ENCODE measurements around the gene DGKH. TPM values are rescaled to one million over a fixed set of nuclear protein-coding genes. Genes with fewer than 3 reads are reported as not detected.

The DGKH gene
- total RNA-seq, 1 experiment from 2014 or later, result 9.2 TPM

GRCh38 chr13:42221121-42221765 lies 172.8 kb downstream of the DGKH start:
- ATAC-seq (no peak), DNase-seq (ENCODE audit: low read depth, low spot score) (no peak)
- H3K27ac ChIP-seq (ENCODE audit: low read depth, low read length), result no peak overlapping the region
- POLR2A ChIA-PET, result no interaction called here
- BruUV-seq (replicated peaks), result no TSS peak
- H3K9me3 ChIP-seq (ENCODE audit: control insufficient read depth in 1 of 2, insufficient read depth in 1 of 2, low read depth in 1 of 2, low read length in 2 of 2), result no peaks in the 10 kb centered on the region
- H3K4me1 ChIP-seq (ENCODE audit: control insufficient read depth in 1 of 2, insufficient read depth in 2 of 2, low read length in 2 of 2), result no peaks in the 10 kb centered on the region
- no peaks in the 10 kb centered on the region for H3K27me3 ChIP-seq (ENCODE audit: insufficient read depth, low read length)
- intact Hi-C loops (cut with micrococcal nuclease), result no loop called here
- H3K36me3 ChIP-seq (ENCODE audit: control insufficient read depth in 1 of 2, insufficient read depth in 2 of 2, low read length in 2 of 2), result no peaks in the 10 kb centered on the region
- TF ChIP-seq ZNF274 (IDR thresholded peaks at IDR 0.05; ENCODE audit: low read depth, low read length), result no peak
- TF ChIP-seq ELF1 (IDR thresholded peaks at IDR 0.05; ENCODE audit: borderline replicate concordance, low read depth), result no peak
- H3K4me2 ChIP-seq (ENCODE audit: low read length), result no peak overlapping the region
- H3K9me2 ChIP-seq (ENCODE audit: insufficient read depth), result no peaks in the 10 kb centered on the region
- no peak overlapping the region for H2AFZ ChIP-seq (ENCODE audit: low read depth, low read length, poor library complexity, severe bottlenecking)
- CTCF ChIA-PET, result no interaction called here
- no peaks in the 10 kb centered on the region for H3K79me2 ChIP-seq (ENCODE audit: insufficient read depth, low read length)
- H3K9ac ChIP-seq (ENCODE audit: low read length), result no peak overlapping the region
- RAD21 ChIA-PET (ENCODE audit: low non-redundant PET in 1 of 2, low total read pairs in 2 of 2, uncharacterized antibody in 2 of 2, unreplicated experiment in 2 of 2), result no interaction called here
- H3K4me3 ChIP-seq (replicated peaks in 1 of 2; ENCODE audit: low read depth in 1 of 2, low read length in 2 of 2), result no peak overlapping the region
- no peaks in the 10 kb centered on the region for H4K20me1 ChIP-seq (ENCODE audit: insufficient read depth)

GRCh38 chr13:42223681-42224080 lies 175.2 kb downstream of the DGKH start:
- Histone ChIP-seq H3K27me3 (ENCODE audit: insufficient read depth, low read length) (no peaks in the 10 kb centered on the region), H3K9me3 (ENCODE audit: control insufficient read depth in 1 of 2, insufficient read depth in 1 of 2, low read depth in 1 of 2, low read length in 2 of 2) (no peaks in the 10 kb centered on the region), H3K4me3 (replicated peaks in 1 of 2; ENCODE audit: low read depth in 1 of 2, low read length in 2 of 2) (no peak overlapping the region), H3K9me2 (ENCODE audit: insufficient read depth) (no peaks in the 10 kb centered on the region), H3K4me1 (ENCODE audit: control insufficient read depth in 1 of 2, insufficient read depth in 2 of 2, low read length in 2 of 2) (no peaks in the 10 kb centered on the region), H3K9ac (ENCODE audit: low read length) (no peak overlapping the region), H3K36me3 (ENCODE audit: control insufficient read depth in 1 of 2, insufficient read depth in 2 of 2, low read length in 2 of 2) (no peaks in the 10 kb centered on the region), H3K27ac (ENCODE audit: low read depth, low read length) (no peak overlapping the region), H4K20me1 (ENCODE audit: insufficient read depth) (no peaks in the 10 kb centered on the region), H3K79me2 (ENCODE audit: insufficient read depth, low read length) (no peaks in the 10 kb centered on the region), H2AFZ (ENCODE audit: low read depth, low read length, poor library complexity, severe bottlenecking) (no peak overlapping the region), H3K4me2 (ENCODE audit: low read length) (no peak overlapping the region)
- DNase-seq (ENCODE audit: low read depth, low spot score) (no peak), ATAC-seq (no peak)
- no TSS peak for BruUV-seq (replicated peaks)
- intact Hi-C loops (cut with micrococcal nuclease), result no loop called here
- CTCF ChIA-PET, result no interaction called here
- RAD21 ChIA-PET (ENCODE audit: low non-redundant PET in 1 of 2, low total read pairs in 2 of 2, uncharacterized antibody in 2 of 2, unreplicated experiment in 2 of 2), result no interaction called here
- POLR2A ChIA-PET, result no interaction called here
- TF ChIP-seq YY1 (IDR thresholded peaks at IDR 0.05; ENCODE audit: extremely low read depth, insufficient replicate concordance, low read depth, low read length), result no peak
- TF ChIP-seq EZH2 (IDR thresholded peaks at IDR 0.05), result no peak
- TF ChIP-seq CTCF (IDR thresholded peaks at IDR 0.05 in 2 of 3, conservative IDR thresholded peaks at IDR 0.05 in 1 of 3; ENCODE audit: borderline replicate concordance in 1 of 3, insufficient read depth in 1 of 3, low read depth in 2 of 3, low read length in 2 of 3), result no peak
- no peak for TF ChIP-seq SP1 (IDR thresholded peaks at IDR 0.05; ENCODE audit: low read depth)
- no peak for TF ChIP-seq SRF (IDR thresholded peaks at IDR 0.05; ENCODE audit: low read depth)
- TF ChIP-seq EZH2phosphoT487 (IDR thresholded peaks at IDR 0.05; ENCODE audit: borderline replicate concordance), result no peak
- no peak for TF ChIP-seq SIN3A (IDR thresholded peaks at IDR 0.05; ENCODE audit: low read depth)
- no peak for TF ChIP-seq EGR1 (IDR thresholded peaks at IDR 0.05; ENCODE audit: low read depth)
- no peak for TF ChIP-seq CEBPB (IDR thresholded peaks at IDR 0.05; ENCODE audit: low read depth)
- TF ChIP-seq ELF1 (IDR thresholded peaks at IDR 0.05; ENCODE audit: borderline replicate concordance, low read depth), result no peak
- TF ChIP-seq ZNF274 (IDR thresholded peaks at IDR 0.05; ENCODE audit: low read depth, low read length), result no peak
- TF ChIP-seq CBX3 (IDR thresholded peaks at IDR 0.05; ENCODE audit: low read depth), result no peak
- no peak for TF ChIP-seq FOSL1 (IDR thresholded peaks at IDR 0.05; ENCODE audit: low read depth)
- no peak for TF ChIP-seq POLR2AphosphoS5 (IDR thresholded peaks at IDR 0.05; ENCODE audit: low read depth, low read length)
- no peak for TF ChIP-seq ATF3 (IDR thresholded peaks at IDR 0.05)
- TF ChIP-seq ZBTB33 (IDR thresholded peaks at IDR 0.05; ENCODE audit: extremely low read depth, insufficient replicate concordance, low read length), result no peak
- no peak for TF ChIP-seq TCF7L2 (IDR thresholded peaks at IDR 0.05; ENCODE audit: borderline replicate concordance, extremely low read depth, insufficient read depth, insufficient read length)

Data from HCT116 (cell line).